Measurements from ENCODE around the gene MAST2. TPM values are rescaled to one million over a fixed set of nuclear protein-coding genes. Genes with fewer than 3 reads are reported as not detected.

MAST2 gene
- total and polyA plus RNA-seq, 4 donors = 12.4 to 68.5 (median 49.7) TPM

DNA sequence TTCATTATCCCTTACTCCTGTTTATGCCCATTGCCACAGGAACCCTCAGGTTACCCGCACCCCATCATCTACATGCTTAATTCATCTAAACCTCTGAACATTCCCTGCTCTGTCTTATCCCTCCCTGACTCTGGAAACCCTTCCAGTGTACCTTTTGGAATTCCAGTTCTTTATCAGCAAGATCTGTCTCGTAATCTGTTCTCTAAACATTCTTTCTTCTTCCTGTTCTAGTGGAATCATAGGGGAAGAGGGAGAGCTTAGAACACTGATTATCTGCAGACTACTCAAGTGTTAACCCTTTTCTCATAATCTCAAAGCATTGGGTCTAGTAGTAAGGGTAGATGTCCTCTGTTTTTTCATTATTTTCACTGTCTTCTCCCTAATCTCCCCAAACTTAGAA is 169.2 kb downstream of the MAST2 start:
- intact Hi-C loops (cut with DNase I) = no loop called here
- Histone ChIP-seq H3K4me3 (ENCODE audit: low read length in 2 of 2) (no peak overlapping the region), H3K27me3 (ENCODE audit: control insufficient read depth in 1 of 2, insufficient read depth in 2 of 2, low read length in 1 of 2) (no peaks in the 10 kb centered on the region), H3K9me3 (ENCODE audit: control insufficient read depth, low read length) (no peaks in the 10 kb centered on the region), H3K36me3 (ENCODE audit: control insufficient read depth in 1 of 2, insufficient read depth in 2 of 2, low read length in 1 of 2) (peaks cover 0 to 1% of the 10 kb centered on the region in 2 donors), H3K27ac (ENCODE audit: low read depth in 1 of 2, low read length in 2 of 2) (no peak overlapping the region), H3K4me1 (ENCODE audit: control insufficient read depth in 1 of 2, insufficient read depth in 2 of 2, low read length in 2 of 2) (no peaks in the 10 kb centered on the region)
- WGBS, 2 donors = 92 to 95% methylated on average over 2 of the region's 2 CpGs
- DNase-seq (no peak), ATAC-seq (ENCODE audit: low FRiP score) (no peak)

GRCh38 chr1:45973121-45973520 is 169.7 kb downstream of the MAST2 start:
- WGBS, 2 donors = 91 to 94% methylated on average over 3 of the region's 3 CpGs
- intact Hi-C loops (cut with DNase I) = no loop called here
- no peaks in the 10 kb centered on the region for H3K9me3 ChIP-seq (ENCODE audit: control insufficient read depth, low read length)
- peaks cover 0 to 1% of the 10 kb centered on the region in 2 donors for H3K36me3 ChIP-seq (ENCODE audit: control insufficient read depth in 1 of 2, insufficient read depth in 2 of 2, low read length in 1 of 2)
- no peaks in the 10 kb centered on the region for H3K4me1 ChIP-seq (ENCODE audit: control insufficient read depth in 1 of 2, insufficient read depth in 2 of 2, low read length in 2 of 2)
- H3K27me3 ChIP-seq (ENCODE audit: control insufficient read depth in 1 of 2, insufficient read depth in 2 of 2, low read length in 1 of 2) = no peaks in the 10 kb centered on the region
- ATAC-seq (ENCODE audit: low FRiP score) = no peak
- no peak overlapping the region for H3K27ac ChIP-seq (ENCODE audit: low read depth in 1 of 2, low read length in 2 of 2)
- H3K4me3 ChIP-seq (ENCODE audit: low read length in 2 of 2) = no peak overlapping the region
- DNase-seq = no peak

- H3K9me3 ChIP-seq (ENCODE audit: control insufficient read depth, low read length) = no peaks in the 10 kb centered on the region
- no peak for DNase-seq
- WGBS, 2 donors = 94 to 98% methylated on average over 1 of the region's 1 CpG
Observed at GRCh38 chr1:45974541-45975269, 171.3 kb downstream of the MAST2 start.

GRCh38 chr1:45976623-45977022 is 173.2 kb downstream of the MAST2 start:
- Histone ChIP-seq H3K27ac (ENCODE audit: low read depth in 1 of 2, low read length in 2 of 2) (no peak overlapping the region), H3K4me1 (ENCODE audit: control insufficient read depth in 1 of 2, insufficient read depth in 2 of 2, low read length in 2 of 2) (no peaks in the 10 kb centered on the region), H3K9me3 (ENCODE audit: control insufficient read depth, low read length) (no peaks in the 10 kb centered on the region), H3K4me3 (ENCODE audit: low read length in 2 of 2) (no peak overlapping the region), H3K36me3 (ENCODE audit: control insufficient read depth in 1 of 2, insufficient read depth in 2 of 2, low read length in 1 of 2) (peaks cover 0 to 1% of the 10 kb centered on the region in 2 donors), H3K27me3 (ENCODE audit: control insufficient read depth in 1 of 2, insufficient read depth in 2 of 2, low read length in 1 of 2) (no peaks in the 10 kb centered on the region)
- ATAC-seq (ENCODE audit: low FRiP score) = no peak
- intact Hi-C loops (cut with DNase I) = no loop called here
- DNase-seq = no peak
- WGBS, 2 donors = 68 to 81% methylated on average over 3 of the region's 3 CpGs

More at GRCh38 chr1:45974541-45975269, 171.3 kb downstream of the MAST2 start:
- Histone ChIP-seq H3K27me3 (ENCODE audit: control insufficient read depth in 1 of 2, insufficient read depth in 2 of 2, low read length in 1 of 2) (no peaks in the 10 kb centered on the region), H3K4me3 (ENCODE audit: low read length in 2 of 2) (no peak overlapping the region), H3K36me3 (ENCODE audit: control insufficient read depth in 1 of 2, insufficient read depth in 2 of 2, low read length in 1 of 2) (peaks cover 0 to 1% of the 10 kb centered on the region in 2 donors), H3K27ac (ENCODE audit: low read depth in 1 of 2, low read length in 2 of 2) (no peak overlapping the region), H3K4me1 (ENCODE audit: control insufficient read depth in 1 of 2, insufficient read depth in 2 of 2, low read length in 2 of 2) (no peaks in the 10 kb centered on the region)
- intact Hi-C loops (cut with DNase I) = no loop called here
- ATAC-seq (ENCODE audit: low FRiP score) = no peak

DNA sequence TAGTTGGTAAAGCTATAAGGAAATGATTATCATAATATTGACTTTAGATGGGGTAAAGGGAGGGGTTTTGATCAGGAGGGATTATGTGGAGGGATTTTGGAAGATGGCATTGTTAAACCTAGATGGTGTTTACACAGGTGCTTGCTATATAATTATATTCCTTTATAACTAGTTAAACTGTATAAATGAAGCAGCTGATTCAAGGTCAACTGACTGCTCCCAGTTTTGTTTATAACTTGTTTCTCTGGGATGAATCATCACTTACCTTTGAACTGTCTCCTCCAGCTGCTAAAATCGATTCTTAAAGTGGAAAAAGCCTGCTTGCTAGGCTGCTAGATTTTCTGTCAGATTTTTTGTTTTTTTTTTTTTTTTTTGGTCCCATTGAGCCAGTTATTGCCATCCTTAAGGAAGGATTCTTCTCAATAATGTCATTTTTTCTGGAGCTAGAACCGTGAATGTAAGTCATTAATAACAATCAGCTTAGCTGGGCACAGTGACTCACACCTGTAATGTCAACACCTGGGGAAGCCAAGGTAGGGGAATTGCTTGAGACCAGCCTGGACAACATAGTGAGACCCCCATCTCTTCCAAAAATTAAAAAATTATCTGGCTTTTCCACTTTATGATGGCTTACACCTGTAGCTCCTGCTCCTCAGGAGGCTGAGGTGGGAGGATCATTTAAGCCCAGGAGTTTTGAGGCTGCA is 175.8 kb downstream of the MAST2 start:
- ATAC-seq (ENCODE audit: low FRiP score) (no peak), DNase-seq (no peak)
- no peaks in the 10 kb centered on the region for H3K27me3 ChIP-seq (ENCODE audit: control insufficient read depth in 1 of 2, insufficient read depth in 2 of 2, low read length in 1 of 2)
- 75 to 78% methylated on average over 2 of the region's 2 CpGs for WGBS, 2 donors
- H3K4me1 ChIP-seq (ENCODE audit: control insufficient read depth in 1 of 2, insufficient read depth in 2 of 2, low read length in 2 of 2) = no peaks in the 10 kb centered on the region
- H3K36me3 ChIP-seq (ENCODE audit: control insufficient read depth in 1 of 2, insufficient read depth in 2 of 2, low read length in 1 of 2) = no peaks in the 10 kb centered on the region
- no peaks in the 10 kb centered on the region for H3K9me3 ChIP-seq (ENCODE audit: control insufficient read depth, low read length)
- no peak overlapping the region for H3K27ac ChIP-seq (ENCODE audit: low read depth in 1 of 2, low read length in 2 of 2)
- no peak overlapping the region for H3K4me3 ChIP-seq (ENCODE audit: low read length in 2 of 2)
- intact Hi-C loops (cut with DNase I) = no loop called here

- intact Hi-C loops (cut with DNase I) = no loop called here
- ATAC-seq (ENCODE audit: low FRiP score) (no peak), DNase-seq (no peak)
- no peak overlapping the region for H3K4me3 ChIP-seq (ENCODE audit: low read length in 2 of 2)
- H3K9me3 ChIP-seq (ENCODE audit: control insufficient read depth, low read length) = no peaks in the 10 kb centered on the region
- H3K27me3 ChIP-seq (ENCODE audit: control insufficient read depth in 1 of 2, insufficient read depth in 2 of 2, low read length in 1 of 2) = no peaks in the 10 kb centered on the region
- 93 to 99% methylated on average over 5 of the region's 5 CpGs for WGBS, 2 donors
- no peaks in the 10 kb centered on the region for H3K36me3 ChIP-seq (ENCODE audit: control insufficient read depth in 1 of 2, insufficient read depth in 2 of 2, low read length in 1 of 2)
- H3K4me1 ChIP-seq (ENCODE audit: control insufficient read depth in 1 of 2, insufficient read depth in 2 of 2, low read length in 2 of 2) = no peaks in the 10 kb centered on the region
- no peak overlapping the region for H3K27ac ChIP-seq (ENCODE audit: low read depth in 1 of 2, low read length in 2 of 2)
Observed at GRCh38 chr1:45979778-45980176, 176.4 kb downstream of the MAST2 start.

- no peak overlapping the region for H3K27ac ChIP-seq (ENCODE audit: low read depth in 1 of 2, low read length in 2 of 2)
- H3K4me1 ChIP-seq (ENCODE audit: control insufficient read depth in 1 of 2, insufficient read depth in 2 of 2, low read length in 2 of 2) = no peaks in the 10 kb centered on the region
- H3K9me3 ChIP-seq (ENCODE audit: control insufficient read depth, low read length) = no peaks in the 10 kb centered on the region
- no peak for ATAC-seq (ENCODE audit: low FRiP score)
- no peak for DNase-seq
- WGBS, 2 donors = 95 to 98% methylated on average over 2 of the region's 2 CpGs
- H3K36me3 ChIP-seq (ENCODE audit: control insufficient read depth in 1 of 2, insufficient read depth in 2 of 2, low read length in 1 of 2) = no peaks in the 10 kb centered on the region
- intact Hi-C loops (cut with DNase I) = no loop called here
- no peak overlapping the region for H3K4me3 ChIP-seq (ENCODE audit: low read length in 2 of 2)
- no peaks in the 10 kb centered on the region for H3K27me3 ChIP-seq (ENCODE audit: control insufficient read depth in 1 of 2, insufficient read depth in 2 of 2, low read length in 1 of 2)
Observed at GRCh38 chr1:45982359-45982758, 178.9 kb downstream of the MAST2 start.

DNA sequence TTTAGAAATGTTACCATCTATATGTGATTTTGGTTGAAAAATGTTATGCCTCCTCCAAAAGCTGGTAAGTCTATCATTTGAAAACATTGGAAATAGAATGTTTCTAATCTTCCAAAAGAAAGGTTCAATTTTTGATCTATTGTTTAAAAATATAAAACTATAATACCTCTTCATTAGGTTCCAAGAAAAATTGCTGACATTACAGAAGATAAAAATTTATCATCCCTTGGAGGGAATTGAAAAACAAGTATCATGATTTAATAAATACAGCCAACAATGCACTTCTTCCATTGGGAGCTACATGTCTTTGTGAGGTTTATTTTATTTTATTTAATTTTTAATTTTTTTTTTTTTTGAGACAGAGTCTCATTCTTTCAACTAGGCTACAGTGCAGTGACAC is 180.6 kb downstream of the MAST2 start:
- intact Hi-C loops (cut with DNase I) = no loop called here
- Histone ChIP-seq H3K4me3 (ENCODE audit: low read length in 2 of 2) (no peak overlapping the region), H3K27me3 (ENCODE audit: control insufficient read depth in 1 of 2, insufficient read depth in 2 of 2, low read length in 1 of 2) (no peaks in the 10 kb centered on the region), H3K9me3 (ENCODE audit: control insufficient read depth, low read length) (no peaks in the 10 kb centered on the region), H3K4me1 (ENCODE audit: control insufficient read depth in 1 of 2, insufficient read depth in 2 of 2, low read length in 2 of 2) (no peaks in the 10 kb centered on the region), H3K27ac (ENCODE audit: low read depth in 1 of 2, low read length in 2 of 2) (no peak overlapping the region), H3K36me3 (ENCODE audit: control insufficient read depth in 1 of 2, insufficient read depth in 2 of 2, low read length in 1 of 2) (no peaks in the 10 kb centered on the region)
- DNase-seq (no peak), ATAC-seq (ENCODE audit: low FRiP score) (no peak)

DNA sequence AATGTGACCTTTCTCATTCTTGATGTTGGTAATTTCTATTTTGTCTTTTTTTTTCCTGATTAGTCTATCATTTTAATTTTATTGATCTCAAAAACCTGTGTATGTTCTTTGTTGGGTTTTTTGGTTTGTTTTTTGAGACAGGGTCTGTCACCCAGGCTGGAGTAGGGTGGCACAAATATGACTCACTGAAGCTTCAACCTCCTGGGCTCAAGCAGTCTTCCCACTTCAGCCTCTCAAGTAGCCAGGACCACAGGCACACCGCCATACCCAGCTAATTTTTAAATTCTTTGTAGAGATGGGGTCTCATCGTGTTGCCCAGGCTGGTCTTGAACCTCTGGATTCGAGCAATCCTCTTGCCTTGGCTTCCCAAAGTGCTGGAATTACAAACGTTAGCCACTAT is 183.8 kb downstream of the MAST2 start:
- ATAC-seq (ENCODE audit: low FRiP score) = no peak
- Histone ChIP-seq H3K9me3 (ENCODE audit: control insufficient read depth, low read length) (no peaks in the 10 kb centered on the region), H3K27me3 (ENCODE audit: control insufficient read depth in 1 of 2, insufficient read depth in 2 of 2, low read length in 1 of 2) (no peaks in the 10 kb centered on the region), H3K36me3 (ENCODE audit: control insufficient read depth in 1 of 2, insufficient read depth in 2 of 2, low read length in 1 of 2) (no peaks in the 10 kb centered on the region), H3K4me3 (ENCODE audit: low read length in 2 of 2) (no peak overlapping the region), H3K4me1 (ENCODE audit: control insufficient read depth in 1 of 2, insufficient read depth in 2 of 2, low read length in 2 of 2) (no peaks in the 10 kb centered on the region), H3K27ac (ENCODE audit: low read depth in 1 of 2, low read length in 2 of 2) (no peak overlapping the region)
- no peak for DNase-seq
- WGBS, 2 donors = 97 to 98% methylated on average over 4 of the region's 4 CpGs
- intact Hi-C loops (cut with DNase I) = no loop called here
